K562 (cell line): ENCODE results near the gene TBL2. TPM values are rescaled to one million over a fixed set of nuclear protein-coding genes. Genes with fewer than 3 reads are reported as not detected.
"Not testable (repeated sequence)": the region's sequence is repeated elsewhere in the genome, so short reads cannot be mapped to it uniquely, and the experiment has no call there.

ENCODE experiments used
- ATAC-seq: fragments of 200-7000 bp; cut with Tn5 transposase; 3 replicates; pipeline ENCODE4 v1.9.1; 2020; ENCODE audit warnings: moderate library complexity
- BruUV-seq: library from RNA; stranded (reverse); fragments of 400-500 nt; replicated peaks from 2 replicates; lab custom pipeline; 2021; lab: Mats Ljungman, UMichigan
- CTCF ChIA-PET: fragments of 300-600 bp; formaldehyde crosslinking; extraction: SDS; loops from one replicate; lab custom pipeline; 2021; ENCODE audit warnings: low intra/inter-chr PET ratio; lab: Yijun Ruan, JAX
- POLR2A ChIA-PET: fragments of 300-600, 350-650 bp; sonication (Branson Sonifier 250); formaldehyde crosslinking; extraction: SDS; loops from one replicate; lab custom pipeline; 2021; ENCODE audit warnings: antibody characterized with exemption, inconsistent platforms; lab: Yijun Ruan, JAX
- DNase-seq, 4 experiments: peaks; one replicate each; pipeline versions ENCODE4 v3.0.0 to v3.0.0-alpha.2; 2011 to 2018; ENCODE audit warnings: low spot score in 3 of 4, mixed read lengths in 3 of 4; ENCODE audit errors: extremely low read depth in 1 of 4
- FAIRE-seq: peaks from 2 replicates; lab custom pipeline; 2011; peaks lifted over from hg19 to GRCh38; lab: Jason Lieb, UNC
- H2AFZ ChIP-seq: 2 replicates; pipeline ENCODE4 v1.6.0; 2011; ENCODE audit warnings: low read depth, low read length, control low read depth, inconsistent platforms
- H3K27ac ChIP-seq: fragments of 200-600 bp; 3 replicates; pipeline ENCODE4 v1.8.0; 2011; ENCODE audit warnings: low read depth, mild to moderate bottlenecking, control low read depth, inconsistent platforms, low read length, moderate library complexity, mixed read lengths; ENCODE audit errors: extremely low read depth
- H3K27me3 ChIP-seq, 2 experiments: fragments of 300-600 bp in 1 of 2; 2 replicates in 1 of 2; 3 replicates in 1 of 2; pipeline versions ENCODE4 v1.6.0 to v1.8.0; 2011; ENCODE audit warnings: inconsistent platforms in 2 of 2, low read length in 2 of 2, mild to moderate bottlenecking in 1 of 2, mixed read lengths in 1 of 2, moderate library complexity in 1 of 2; ENCODE audit not compliant: control insufficient read depth in 2 of 2, insufficient read depth in 2 of 2
- H3K36me3 ChIP-seq: fragments of 300-600 bp; 3 replicates; pipeline ENCODE4 v1.8.0; 2011; ENCODE audit warnings: mild to moderate bottlenecking, low read length, inconsistent platforms; ENCODE audit not compliant: control insufficient read depth, insufficient read depth
- H3K4me1 ChIP-seq, 2 experiments: fragments of 200-600 bp in 1 of 2; replicated peaks in 1 of 2; 2 replicates in 1 of 2; 3 replicates in 1 of 2; pipeline versions ENCODE4 v1.5.1 to v1.8.0; 2011; ENCODE audit warnings: inconsistent platforms in 2 of 2, low read length in 2 of 2, mild to moderate bottlenecking in 1 of 2, mixed read lengths in 1 of 2, moderate library complexity in 1 of 2; ENCODE audit not compliant: control insufficient read depth in 2 of 2, insufficient read depth in 2 of 2
- H3K4me2 ChIP-seq: 2 replicates; pipeline ENCODE4 v1.6.1; 2011; ENCODE audit warnings: low read length, control low read depth, inconsistent platforms, mixed read lengths; ENCODE audit not compliant: insufficient read depth
- H3K4me3 ChIP-seq: fragments of 200-600 bp; sonication (generic), shearing (Covaris generic); 2 replicates; pipeline ENCODE4 v1.5.1; 2016; ENCODE audit warnings: control low read depth, inconsistent platforms
- H3K79me2 ChIP-seq: fragments of 200-600 bp; 3 replicates; pipeline ENCODE4 v1.8.0; 2011; ENCODE audit warnings: low read length, inconsistent platforms; ENCODE audit not compliant: control insufficient read depth, insufficient read depth
- H3K9ac ChIP-seq, 2 experiments: 2 replicates each; pipeline versions ENCODE4 v1.6.0 to v1.6.1; 2011; ENCODE audit warnings: low read depth in 2 of 2, low read length in 2 of 2, control low read depth in 1 of 2, inconsistent platforms in 1 of 2, mild to moderate bottlenecking in 1 of 2, mixed read lengths in 1 of 2; ENCODE audit not compliant: insufficient read depth in 1 of 2
- H3K9me1 ChIP-seq: one replicate; pipeline ENCODE4 v1.6.0; 2011; ENCODE audit warnings: inconsistent platforms, mild to moderate bottlenecking, low read length, moderate library complexity; ENCODE audit not compliant: control insufficient read depth, insufficient read depth
- H3K9me3 ChIP-seq: replicated peaks from 2 replicates; pipeline ENCODE4 v1.5.1; 2011; ENCODE audit warnings: low read depth, low read length, inconsistent platforms; ENCODE audit not compliant: control insufficient read depth, insufficient read depth
- H4K20me1 ChIP-seq: replicated peaks from 2 replicates; pipeline ENCODE4 v1.6.1; 2011; ENCODE audit warnings: low read length, inconsistent platforms, mixed read lengths; ENCODE audit not compliant: control insufficient read depth, insufficient read depth
- ATF1 ChIP-seq, 2 experiments: fragments of 450-650 bp in 1 of 2; IDR thresholded peaks; 2 replicates each; pipeline ENCODE4 v1.6.1; 2016; ENCODE audit warnings: missing compliant biosample characterization in 1 of 2, missing genetic modification characterization in 1 of 2
- CAMTA2 ChIP-seq: fragments of 250-450 bp; sonication (Bioruptor Pico); conservative IDR thresholded peaks from 2 replicates; pipeline ENCODE4 v1.5.1; 2022
- EP400 ChIP-seq: fragments of 450-650 bp; IDR thresholded peaks from 2 replicates; pipeline ENCODE4 v1.6.1; 2017; ENCODE audit warnings: antibody characterized with exemption, mild to moderate bottlenecking, moderate library complexity
- HOXB6 ChIP-seq: fragments of 250-450 bp; sonication (Bioruptor Pico); IDR thresholded peaks from 2 replicates; pipeline ENCODE4 v1.5.1; 2022; ENCODE audit warnings: mild to moderate bottlenecking, borderline replicate concordance
- POLR2G ChIP-seq: fragments of 200-400 bp; formaldehyde crosslinking; IDR thresholded peaks from 2 replicates; pipeline ENCODE4 v1.6.1; 2017; ENCODE audit warnings: low read depth, mild to moderate bottlenecking, antibody characterized with exemption, low read length, moderate library complexity
- RBFOX2 ChIP-seq: fragments of 200-400 bp; formaldehyde crosslinking; IDR thresholded peaks from 2 replicates; pipeline ENCODE4 v1.6.1; 2017; ENCODE audit warnings: low read depth, mild to moderate bottlenecking, low read length, moderate library complexity
- TAF7 ChIP-seq: fragments of 450-650 bp; IDR thresholded peaks from 2 replicates; pipeline ENCODE4 v1.6.1; 2016; ENCODE audit warnings: missing genetic modification characterization, missing compliant biosample characterization
- ZNF121 ChIP-seq: sonication (generic); formaldehyde crosslinking; conservative IDR thresholded peaks from 2 replicates; pipeline ENCODE4 v1.8.0; 2022; ENCODE audit warnings: missing genetic modification reagents
- ZNF239 ChIP-seq: fragments of 250-450 bp; sonication (Bioruptor Pico); IDR thresholded peaks from 2 replicates; pipeline ENCODE4 v1.4.0; 2020; ENCODE audit warnings: mild to moderate bottlenecking
- WGBS: fragments of 100-300 bp; shearing (Covaris generic); methylation state at CpG from one replicate; pipeline ENCODE4 v1.1.6; 2016; ENCODE audit warnings: low coverage, mixed read lengths; ENCODE audit not compliant: insufficient coverage; ENCODE audit errors: missing lambda C conversion rate; 5-methylcytosine and 5-hydroxymethylcytosine counted together
- in situ Hi-C: fragments of 300-500 bp; cut with MboI; formaldehyde crosslinking; loops from 4 replicates; pipeline ENCODE4 v1.15.0; 2018; ENCODE audit warnings: inconsistent platforms, mixed read lengths
- intact Hi-C: fragments of 100-400 bp; cut with micrococcal nuclease; formaldehyde crosslinking; loops from 2 replicates; pipeline ENCODE4 v1.14.2; 2022
- polyA plus RNA-seq, 8 experiments: library from polyadenylated mRNA; depleted of rRNA in 4 of 8; stranded (reverse) in 5 of 8; unstranded in 3 of 8; fragments of >200 nt; fragmentation: Nextera tagmentation in 2 of 8; fragmentation: Illumina TruSeq in 1 of 8; extraction: Ambion mirVana in 2 of 8; extraction: Trizol in 1 of 8; gene quantifications; 2 replicates each; pipeline versions ENCODE4 v1.2.1 to v1.2.3, GENCODE V29; 2011 to 2014; ENCODE audit warnings: inconsistent platforms in 1 of 8, missing spikeins in 1 of 8
- total RNA-seq, 7 experiments: library from RNA; depleted of rRNA in 6 of 7; stranded (reverse); fragments of >200 nt in 6 of 7; fragmentation: Illumina TruSeq in 2 of 7; extraction: Trizol in 2 of 7; gene quantifications; 2 replicates each; pipeline versions ENCODE4 v1.2.1 to v1.2.3, GENCODE V29; 2011 to 2021; ENCODE audit warnings: low replicate concordance in 1 of 7

The TBL2 gene
- total and polyA plus RNA-seq, 9 of the 15 experiments (the other 6 are each of a cell fraction or from before 2014, with no cell fraction given), result 2.5 to 123 (median 49.2) TPM

- FAIRE-seq, H3K79me2 ChIP-seq, H3K4me2 ChIP-seq, intact Hi-C loops, H4K20me1 ChIP-seq, H3K9me1 ChIP-seq, H3K9ac ChIP-seq, CTCF ChIA-PET, H3K4me3 ChIP-seq, H3K27me3 ChIP-seq, DNase-seq, H3K27ac ChIP-seq, H3K9me3 ChIP-seq, in situ Hi-C loops, H3K4me1 ChIP-seq, H2AFZ ChIP-seq, ATAC-seq, BruUV-seq: not testable (repeated sequence)
- POLR2A ChIA-PET, result interaction anchor here (0.6 to 3.6 kb wide), 6 partner anchors 10 to 35 kb away, joined by 3 to 19 read pairs (median 4); partner anchors contain the start of gene BAZ1B
- peaks cover 76% of the 10 kb centered on the region; the same call in 2 of the 3 replicates for H3K36me3 ChIP-seq
- peak; percentile 74 for TF ChIP-seq ZNF121
- WGBS, result 93% methylated on average over 2 of the region's 2 CpGs
Measured at GRCh38 chr7:73538510-73538909, 39.9 kb downstream of the TBL2 start.

GRCh38 chr7:73537051-73537450 is 41.3 kb downstream of the TBL2 start:
- TF ChIP-seq CAMTA2 (CRISPR knock-in tag), result no peak
- no peak for TF ChIP-seq ATF1 (CRISPR knock-in tag; IDR thresholded peaks at IDR 0.05)
- no peak for TF ChIP-seq ATF1 (tag; IDR thresholded peaks at IDR 0.05)
- peak; percentile 33; the same call in 1 of the 2 replicates for TF ChIP-seq RBFOX2
- no peak for TF ChIP-seq EP400
- TF ChIP-seq HOXB6 (CRISPR knock-in tag), result no peak
- no peak for TF ChIP-seq ZNF239
- 0 out of 2 replicates have a peak, but pooled peaks have one; percentile 29 for TF ChIP-seq POLR2G
- TF ChIP-seq TAF7 (tag), result no peak
- 86% methylated on average over 11 of the region's 16 CpGs for WGBS
- H3K27ac ChIP-seq, result no peak overlapping the region
- H4K20me1 ChIP-seq, result peaks cover 3% of the 10 kb centered on the region; the same call in 1 of the 2 replicates
- in situ Hi-C loops (no loop called here), intact Hi-C loops (no loop called here)
- ChIA-PET CTCF (no interaction called here), POLR2A (interaction anchor here (0.6 to 1.1 kb wide), 2 partner anchors 15 to 24 kb away, joined by 3 to 6 read pairs; partner anchors contain the start of gene BAZ1B)
- H3K36me3 ChIP-seq, result peaks cover 62% of the 10 kb centered on the region; the same call in 2 of the 3 replicates
- no TSS peak for BruUV-seq
- H3K4me2 ChIP-seq, result no peak overlapping the region
- no peaks in the 10 kb centered on the region for H3K79me2 ChIP-seq
- no peak for ATAC-seq
- H3K27me3 ChIP-seq, result no peaks in the 10 kb centered on the region
- H3K9me1 ChIP-seq, result no peaks in the 10 kb centered on the region
- no peaks in the 10 kb centered on the region for H3K9me3 ChIP-seq
- no peak overlapping the region for H2AFZ ChIP-seq
- H3K9ac ChIP-seq, result no peak overlapping the region; a peak in 1 of 4 replicates
- peak in 2 of 4 experiments; percentile 20 to 28 for DNase-seq
- no peak for FAIRE-seq
- no peaks in the 10 kb centered on the region for H3K4me1 ChIP-seq
- no peak overlapping the region for H3K4me3 ChIP-seq
